Gastroesophageal sphincter (tissue), 3 donors: ENCODE results near the gene HBG2.

Experiments
- POLR2A ChIP-seq, 2 donors: fragments of 450-650 bp; IDR thresholded peaks; one replicate each; pipeline ENCODE4 v1.6.1; 2017; ENCODE audit warnings: antibody characterized with exemption in 2 of 2, mild to moderate bottlenecking in 2 of 2, moderate library complexity in 1 of 2
- TF ChIP-seq, protein P1 (sequence below), 4 experiments: fragments of 200-600 bp in 2 of 4; fragments of 450-650 bp in 2 of 4; sonication (generic) in 1 of 4; IDR thresholded peaks; one replicate each; pipeline ENCODE4 v1.5.1; 2017 to 2019; ENCODE audit warnings: antibody characterized with exemption in 4 of 4, mild to moderate bottlenecking in 2 of 4, moderate library complexity in 2 of 4

GRCh38 chr11:5280582-5281102 lies 26.1 kb upstream of the HBG2 start:
- TF ChIP-seq, protein P1, sequence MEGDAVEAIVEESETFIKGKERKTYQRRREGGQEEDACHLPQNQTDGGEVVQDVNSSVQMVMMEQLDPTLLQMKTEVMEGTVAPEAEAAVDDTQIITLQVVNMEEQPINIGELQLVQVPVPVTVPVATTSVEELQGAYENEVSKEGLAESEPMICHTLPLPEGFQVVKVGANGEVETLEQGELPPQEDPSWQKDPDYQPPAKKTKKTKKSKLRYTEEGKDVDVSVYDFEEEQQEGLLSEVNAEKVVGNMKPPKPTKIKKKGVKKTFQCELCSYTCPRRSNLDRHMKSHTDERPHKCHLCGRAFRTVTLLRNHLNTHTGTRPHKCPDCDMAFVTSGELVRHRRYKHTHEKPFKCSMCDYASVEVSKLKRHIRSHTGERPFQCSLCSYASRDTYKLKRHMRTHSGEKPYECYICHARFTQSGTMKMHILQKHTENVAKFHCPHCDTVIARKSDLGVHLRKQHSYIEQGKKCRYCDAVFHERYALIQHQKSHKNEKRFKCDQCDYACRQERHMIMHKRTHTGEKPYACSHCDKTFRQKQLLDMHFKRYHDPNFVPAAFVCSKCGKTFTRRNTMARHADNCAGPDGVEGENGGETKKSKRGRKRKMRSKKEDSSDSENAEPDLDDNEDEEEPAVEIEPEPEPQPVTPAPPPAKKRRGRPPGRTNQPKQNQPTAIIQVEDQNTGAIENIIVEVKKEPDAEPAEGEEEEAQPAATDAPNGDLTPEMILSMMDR (IDR thresholded peaks at IDR 0.05) = no peak
- TF ChIP-seq POLR2A (IDR thresholded peaks at IDR 0.05) = no peak
